Measurements from ENCODE around the gene ANKIB1. TPM values are rescaled to one million over a fixed set of nuclear protein-coding genes. Genes with fewer than 3 reads are reported as not detected.

The ANKIB1 gene
- total RNA-seq, 1 experiment from 2014 or later: 57.2 TPM

GRCh38 chr7:92260248-92260781, 14.5 kb downstream of the ANKIB1 start:
- ChIA-PET POLR2A (no interaction called here), CTCF (no interaction called here)
- Histone ChIP-seq H3K36me3 (ENCODE audit: control insufficient read depth, insufficient read depth, low read length) (no peaks in the 10 kb centered on the region), H3K9me3 (peaks cover 11% of the 10 kb centered on the region; the same call in 1 of the 2 replicates), H3K27me3 (replicated peaks; ENCODE audit: control insufficient read depth, insufficient read depth, low read length) (no peaks in the 10 kb centered on the region), H3K4me1 (no peaks in the 10 kb centered on the region), H3K4me3 (ENCODE audit: low read depth, low read length) (no peak overlapping the region)
- TF ChIP-seq, protein P1, sequence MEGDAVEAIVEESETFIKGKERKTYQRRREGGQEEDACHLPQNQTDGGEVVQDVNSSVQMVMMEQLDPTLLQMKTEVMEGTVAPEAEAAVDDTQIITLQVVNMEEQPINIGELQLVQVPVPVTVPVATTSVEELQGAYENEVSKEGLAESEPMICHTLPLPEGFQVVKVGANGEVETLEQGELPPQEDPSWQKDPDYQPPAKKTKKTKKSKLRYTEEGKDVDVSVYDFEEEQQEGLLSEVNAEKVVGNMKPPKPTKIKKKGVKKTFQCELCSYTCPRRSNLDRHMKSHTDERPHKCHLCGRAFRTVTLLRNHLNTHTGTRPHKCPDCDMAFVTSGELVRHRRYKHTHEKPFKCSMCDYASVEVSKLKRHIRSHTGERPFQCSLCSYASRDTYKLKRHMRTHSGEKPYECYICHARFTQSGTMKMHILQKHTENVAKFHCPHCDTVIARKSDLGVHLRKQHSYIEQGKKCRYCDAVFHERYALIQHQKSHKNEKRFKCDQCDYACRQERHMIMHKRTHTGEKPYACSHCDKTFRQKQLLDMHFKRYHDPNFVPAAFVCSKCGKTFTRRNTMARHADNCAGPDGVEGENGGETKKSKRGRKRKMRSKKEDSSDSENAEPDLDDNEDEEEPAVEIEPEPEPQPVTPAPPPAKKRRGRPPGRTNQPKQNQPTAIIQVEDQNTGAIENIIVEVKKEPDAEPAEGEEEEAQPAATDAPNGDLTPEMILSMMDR (IDR thresholded peaks at IDR 0.05; ENCODE audit: insufficient read depth in 1 of 2, low read depth in 1 of 2, low read length in 1 of 2, severe bottlenecking in 1 of 2, unreplicated experiment in 1 of 2): no peak
- Mint-ChIP-seq H3K4me3 (ENCODE audit: unreplicated experiment) (no peak overlapping the region), H3K27me3 (ENCODE audit: insufficient read depth, unreplicated experiment) (no peaks in the 10 kb centered on the region), H3K9me3 (ENCODE audit: unreplicated experiment) (peaks cover 1% of the 10 kb centered on the region), H3K4me1 (ENCODE audit: low read depth, unreplicated experiment) (no peaks in the 10 kb centered on the region), H3K27ac (ENCODE audit: unreplicated experiment) (no peak overlapping the region), H3K36me3 (ENCODE audit: insufficient read depth, unreplicated experiment) (peaks cover 6% of the 10 kb centered on the region)
- no TSS peak for BruUV-seq (replicated peaks)
- intact Hi-C loops (cut with micrococcal nuclease; ENCODE audit: unreplicated experiment): no loop called here
- DNase-seq: no peak

DNA sequence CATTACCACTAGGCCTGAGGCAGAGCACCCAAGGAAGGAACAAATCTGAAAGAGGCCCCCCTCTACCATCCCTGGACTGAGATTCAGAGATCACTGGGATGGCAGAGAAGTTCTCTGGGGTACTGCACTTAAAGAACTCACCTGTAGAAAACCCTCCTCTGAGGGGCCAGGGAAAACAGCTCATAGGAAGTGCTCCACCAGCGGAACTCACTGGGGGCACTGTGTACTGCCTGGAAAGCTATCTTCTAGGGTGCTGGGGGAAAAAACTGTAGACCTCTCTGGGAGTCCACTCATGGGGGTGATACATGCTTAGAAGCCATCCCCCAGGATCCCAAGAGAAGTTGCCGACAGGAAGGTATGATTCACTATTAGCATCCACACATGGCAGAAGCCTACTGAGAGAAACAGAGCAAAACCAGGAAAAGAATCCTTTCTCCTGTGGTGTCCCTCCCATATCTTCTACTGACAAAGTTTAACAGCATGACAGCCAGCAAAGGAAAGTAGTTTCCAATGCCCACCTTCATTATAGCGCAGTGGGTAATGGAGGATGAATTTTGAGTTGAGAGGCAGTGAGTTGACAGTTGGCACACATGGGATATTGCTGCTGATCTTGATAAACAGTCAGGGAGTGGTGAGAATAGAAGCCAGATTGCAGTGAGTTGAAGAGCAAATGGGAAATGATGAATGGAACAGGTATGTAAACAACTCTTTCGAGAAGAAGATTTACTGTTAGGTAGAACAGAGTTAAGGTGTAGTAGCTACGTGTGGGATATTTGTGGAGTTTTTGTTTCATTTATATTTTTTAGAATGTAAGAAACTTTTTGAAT, 20.9 kb downstream of the ANKIB1 start:
- Mint-ChIP-seq H3K9me3 (ENCODE audit: unreplicated experiment) (peaks cover 6% of the 10 kb centered on the region), H3K4me1 (ENCODE audit: low read depth, unreplicated experiment) (peaks cover 4% of the 10 kb centered on the region), H3K4me3 (ENCODE audit: unreplicated experiment) (no peak overlapping the region), H3K36me3 (ENCODE audit: insufficient read depth, unreplicated experiment) (peaks cover 2% of the 10 kb centered on the region), H3K27me3 (ENCODE audit: insufficient read depth, unreplicated experiment) (no peaks in the 10 kb centered on the region), H3K27ac (ENCODE audit: unreplicated experiment) (no peak overlapping the region)
- H3K27me3 ChIP-seq (replicated peaks; ENCODE audit: control insufficient read depth, insufficient read depth, low read length): no peaks in the 10 kb centered on the region
- H3K36me3 ChIP-seq (ENCODE audit: control insufficient read depth, insufficient read depth, low read length): no peaks in the 10 kb centered on the region
- no peaks in the 10 kb centered on the region for H3K4me1 ChIP-seq
- no peak for DNase-seq
- ChIA-PET CTCF (no interaction called here), POLR2A (no interaction called here)
- H3K9me3 ChIP-seq: peaks cover 11% of the 10 kb centered on the region; the same call in 1 of the 2 replicates
- H3K4me3 ChIP-seq (ENCODE audit: low read depth, low read length): no peak overlapping the region
- intact Hi-C loops (cut with micrococcal nuclease; ENCODE audit: unreplicated experiment): no loop called here
- TF ChIP-seq, protein P1 (IDR thresholded peaks at IDR 0.05; ENCODE audit: insufficient read depth in 1 of 2, low read depth in 1 of 2, low read length in 1 of 2, severe bottlenecking in 1 of 2, unreplicated experiment in 1 of 2): no peak
- no TSS peak for BruUV-seq (replicated peaks)

- H3K27me3 Mint-ChIP-seq (ENCODE audit: insufficient read depth, unreplicated experiment): no peaks in the 10 kb centered on the region
- TF ChIP-seq, protein P1 (IDR thresholded peaks at IDR 0.05; ENCODE audit: insufficient read depth in 1 of 2, low read depth in 1 of 2, low read length in 1 of 2, severe bottlenecking in 1 of 2, unreplicated experiment in 1 of 2): no peak
- CTCF ChIA-PET: no interaction called here
These were observed 23.1 kb downstream of the ANKIB1 start for GRCh38 chr7:92268921-92269320.

More at GRCh38 chr7:92268921-92269320, 23.1 kb downstream of the ANKIB1 start:
- no peak overlapping the region for H3K4me3 Mint-ChIP-seq (ENCODE audit: unreplicated experiment)
- no peaks in the 10 kb centered on the region for H3K27me3 ChIP-seq (replicated peaks; ENCODE audit: control insufficient read depth, insufficient read depth, low read length)
- H3K4me1 ChIP-seq: no peaks in the 10 kb centered on the region; the same call in 1 of the 2 replicates
- H3K36me3 Mint-ChIP-seq (ENCODE audit: insufficient read depth, unreplicated experiment): no peaks in the 10 kb centered on the region
- H3K9me3 Mint-ChIP-seq (ENCODE audit: unreplicated experiment): peaks cover 9% of the 10 kb centered on the region
- intact Hi-C loops (cut with micrococcal nuclease; ENCODE audit: unreplicated experiment): no loop called here
- no peak for DNase-seq
- no TSS peak for BruUV-seq (replicated peaks)
- POLR2A ChIA-PET: no interaction called here
- no peak overlapping the region for H3K4me3 ChIP-seq (ENCODE audit: low read depth, low read length)
- peaks cover 4% of the 10 kb centered on the region for H3K4me1 Mint-ChIP-seq (ENCODE audit: low read depth, unreplicated experiment)
- H3K27ac Mint-ChIP-seq (ENCODE audit: unreplicated experiment): no peak overlapping the region
- H3K36me3 ChIP-seq (ENCODE audit: control insufficient read depth, insufficient read depth, low read length): no peaks in the 10 kb centered on the region
- H3K9me3 ChIP-seq: no peaks in the 10 kb centered on the region

All from Caco-2 (cell line).